Suppressor macrophage treated with lipopolysaccharide for 1 hour (primary cell): ENCODE results near the gene IGFBP2.
"Not testable (repeated sequence)": the region's sequence is repeated elsewhere in the genome, so short reads cannot be mapped to it uniquely, and the experiment has no call there.

Experiments
- DNase-seq, 3 donors: peaks; one replicate each; pipeline ENCODE4 v3.0.0-alpha.2; 2020 to 2022

Gene IGFBP2, protein sequence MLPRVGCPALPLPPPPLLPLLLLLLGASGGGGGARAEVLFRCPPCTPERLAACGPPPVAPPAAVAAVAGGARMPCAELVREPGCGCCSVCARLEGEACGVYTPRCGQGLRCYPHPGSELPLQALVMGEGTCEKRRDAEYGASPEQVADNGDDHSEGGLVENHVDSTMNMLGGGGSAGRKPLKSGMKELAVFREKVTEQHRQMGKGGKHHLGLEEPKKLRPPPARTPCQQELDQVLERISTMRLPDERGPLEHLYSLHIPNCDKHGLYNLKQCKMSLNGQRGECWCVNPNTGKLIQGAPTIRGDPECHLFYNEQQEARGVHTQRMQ

DNA sequence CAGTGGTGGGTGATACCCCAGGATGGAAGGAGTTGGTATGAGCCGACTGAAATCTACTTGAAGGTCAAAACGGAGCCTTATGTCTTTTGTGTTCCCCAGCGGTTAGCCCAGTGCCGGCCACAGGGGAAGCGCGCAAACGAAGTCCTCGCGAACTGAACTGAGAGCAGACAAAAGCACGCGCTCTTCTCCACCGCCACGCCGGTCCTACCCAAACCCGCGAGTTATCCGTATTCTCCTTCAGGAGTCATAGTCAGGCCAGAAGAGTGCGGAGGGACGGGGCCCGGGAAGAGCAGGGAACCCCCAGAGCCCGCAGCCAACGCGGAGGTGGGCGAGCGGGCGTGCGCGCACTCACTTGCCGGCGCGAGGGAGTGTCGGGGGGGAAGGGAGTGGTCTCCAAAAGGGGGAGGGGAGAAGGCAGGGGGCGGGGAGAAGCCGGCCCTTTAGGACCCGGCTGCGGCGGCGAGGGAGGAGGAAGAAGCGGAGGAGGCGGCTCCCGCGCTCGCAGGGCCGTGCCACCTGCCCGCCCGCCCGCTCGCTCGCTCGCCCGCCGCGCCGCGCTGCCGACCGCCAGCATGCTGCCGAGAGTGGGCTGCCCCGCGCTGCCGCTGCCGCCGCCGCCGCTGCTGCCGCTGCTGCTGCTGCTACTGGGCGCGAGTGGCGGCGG is at the start of gene IGFBP2:
Gene IGFBP2 (plus strand): TSS at position 469 of the 664 bp plus-strand sequence. CDS start 104 bp downstream, at position 573.
- peak; percentile 19 to 48 (median 34) for DNase-seq

DNA sequence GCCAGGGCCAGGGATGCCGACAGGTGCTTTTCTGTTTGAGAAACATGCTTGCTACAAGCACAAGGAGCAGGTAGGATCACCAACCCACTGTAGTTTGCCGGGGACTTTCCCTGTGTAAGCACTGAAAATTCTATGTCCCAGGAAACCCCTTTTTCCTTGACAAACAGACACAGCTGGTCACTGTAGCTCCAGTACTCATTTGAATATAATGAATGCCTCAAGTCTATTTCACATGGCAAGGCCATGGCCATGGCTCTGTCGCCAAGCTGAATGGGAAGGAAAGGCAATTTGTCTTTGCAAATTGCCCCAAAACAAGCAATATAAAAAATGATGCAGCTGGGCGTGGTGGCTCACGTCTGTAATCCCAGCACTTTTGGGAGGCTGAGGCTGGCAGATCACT is 49.6 kb upstream of the IGFBP2 start:
- no peak for DNase-seq

DNA sequence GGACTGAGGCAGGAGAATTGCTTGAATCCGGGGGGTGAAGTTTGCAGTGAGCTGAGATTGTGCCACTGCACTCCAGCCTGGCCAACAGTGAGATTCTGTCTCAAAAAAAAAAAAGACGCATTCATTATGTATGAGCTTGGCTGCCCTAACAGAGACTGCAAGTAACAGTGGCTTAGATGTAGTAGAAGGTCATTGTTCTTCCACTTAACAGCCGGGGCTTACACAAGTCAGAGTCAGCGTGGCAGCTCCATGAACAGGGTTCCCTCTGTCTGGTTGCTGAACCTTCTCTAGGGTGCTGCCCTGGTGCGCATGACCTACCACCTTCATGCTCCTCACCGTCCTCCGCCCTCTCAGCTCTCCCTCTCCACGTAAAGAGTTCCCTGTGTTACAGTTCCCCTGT is 49.1 kb upstream of the IGFBP2 start:
- DNase-seq = no peak

DNA sequence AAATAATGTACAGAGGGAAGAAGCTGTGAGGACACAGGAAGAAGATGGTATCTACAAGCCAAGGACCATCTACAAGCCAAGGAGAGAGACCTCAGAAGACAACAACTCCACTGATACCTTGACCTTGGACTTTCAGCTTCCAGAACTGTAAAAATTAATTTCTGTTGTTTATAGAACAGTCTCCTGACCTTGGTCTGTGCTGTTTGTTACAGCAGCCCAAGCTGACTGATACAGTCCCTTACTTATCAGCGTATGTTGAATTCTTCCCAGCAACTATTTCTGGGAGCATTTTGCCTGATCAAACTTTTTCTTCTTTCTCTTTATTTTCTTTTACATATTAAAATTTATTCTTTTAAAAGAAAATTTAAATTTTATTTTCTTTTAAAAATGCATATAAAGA is 47.8 kb upstream of the IGFBP2 start:
- no peak for DNase-seq

DNA sequence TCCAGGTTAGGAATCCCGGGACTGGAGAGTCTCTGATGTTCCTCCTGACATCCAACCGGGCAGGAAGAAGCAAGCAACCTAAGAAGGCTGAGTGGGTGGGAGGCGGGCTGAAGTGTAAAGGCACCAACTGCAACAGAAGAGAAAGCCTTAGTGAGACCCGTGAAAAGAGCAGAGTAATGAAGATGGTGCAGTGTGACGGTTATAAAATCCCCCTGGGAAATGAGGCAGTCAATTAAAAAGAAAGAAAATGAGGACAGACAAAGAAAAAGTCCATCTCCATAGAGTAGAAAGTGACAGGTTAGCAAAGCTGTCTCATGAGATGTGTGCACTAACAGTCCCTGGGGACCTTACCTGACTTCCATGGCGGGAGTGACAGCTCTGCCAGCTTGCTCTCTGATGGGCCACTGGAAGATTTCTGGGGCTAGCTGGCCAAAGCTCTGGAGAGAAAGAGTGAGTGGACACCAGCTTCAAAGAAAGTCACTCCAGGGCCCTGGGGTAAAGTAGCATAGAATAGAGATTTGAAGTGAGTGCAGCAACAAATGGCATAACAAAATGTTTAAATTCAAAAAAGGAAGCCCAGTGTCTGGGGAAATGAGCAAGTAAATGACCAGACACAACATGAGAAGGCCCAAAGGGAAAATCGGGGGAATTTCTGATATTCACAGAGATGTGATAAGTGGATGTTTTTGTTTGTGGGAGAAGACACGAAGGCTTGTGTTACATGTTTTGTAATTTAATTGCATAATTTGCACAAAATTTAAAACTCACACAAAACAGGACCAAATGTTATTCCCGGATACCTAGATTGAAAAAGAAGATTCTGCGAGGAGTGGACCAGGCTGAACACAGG is 44.1 kb upstream of the IGFBP2 start:
- DNase-seq = peak; percentile 45 to 69 (median 57)

DNA sequence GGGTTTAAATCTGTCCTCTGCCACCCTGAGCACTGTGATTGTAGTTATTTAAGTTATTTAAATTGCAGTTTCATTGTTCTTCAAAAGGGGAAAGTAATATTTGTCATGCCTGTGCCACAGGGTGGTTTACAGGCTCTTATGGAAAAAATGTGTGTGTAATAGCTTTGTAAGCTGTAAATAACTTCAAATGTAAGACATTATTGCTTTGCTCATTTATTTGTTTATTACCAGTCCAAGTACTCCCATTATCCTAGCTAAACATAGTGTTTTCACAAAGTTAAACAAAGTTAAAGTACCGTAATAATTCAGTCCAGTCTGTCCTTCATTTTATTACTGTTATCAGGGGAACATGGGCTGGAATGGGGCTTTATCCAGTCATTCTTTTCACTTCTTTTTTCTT is 43.4 kb upstream of the IGFBP2 start:
- peak in 1 of 3 donors; percentile 24 for DNase-seq

DNA sequence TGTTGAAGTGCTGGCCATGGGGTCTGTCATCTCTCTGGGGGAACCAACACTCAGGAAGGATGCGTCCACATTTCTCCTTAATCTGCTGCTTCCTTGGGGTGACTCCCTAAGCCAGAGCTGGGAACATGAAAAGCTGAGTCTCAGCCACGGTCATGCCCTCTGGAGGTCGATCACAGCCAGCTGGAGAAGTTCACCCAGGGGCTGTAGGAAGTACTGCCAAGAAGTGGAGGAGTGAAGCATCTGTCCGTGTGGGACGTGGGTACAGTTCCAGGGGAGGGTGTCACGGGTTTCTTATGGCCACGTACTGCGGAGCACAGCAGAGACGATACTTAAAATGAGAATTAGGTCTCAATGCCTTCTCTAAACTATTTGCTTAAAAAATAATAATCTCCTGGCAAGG is 42.4 kb upstream of the IGFBP2 start:
- DNase-seq = no peak

DNA sequence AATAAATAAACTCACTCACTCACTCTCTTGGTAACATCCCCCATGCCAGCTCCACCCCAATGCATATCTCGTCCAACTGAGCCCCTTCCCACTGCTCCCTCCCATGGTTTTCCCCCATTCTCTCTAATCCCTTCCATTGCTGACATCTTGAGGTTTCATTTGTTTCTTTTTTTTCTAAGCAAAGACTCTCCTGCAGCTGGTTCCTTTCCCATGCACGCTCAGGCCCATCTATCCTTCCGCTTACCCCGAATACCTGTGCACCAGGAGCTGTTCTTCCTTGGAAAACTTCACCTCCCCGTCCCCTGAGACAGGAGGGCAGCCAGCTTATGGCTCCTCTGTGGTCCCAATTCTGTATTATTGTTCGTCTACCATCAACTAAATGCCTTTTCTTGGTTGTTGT is 41.7 kb upstream of the IGFBP2 start:
- no peak for DNase-seq

DNA sequence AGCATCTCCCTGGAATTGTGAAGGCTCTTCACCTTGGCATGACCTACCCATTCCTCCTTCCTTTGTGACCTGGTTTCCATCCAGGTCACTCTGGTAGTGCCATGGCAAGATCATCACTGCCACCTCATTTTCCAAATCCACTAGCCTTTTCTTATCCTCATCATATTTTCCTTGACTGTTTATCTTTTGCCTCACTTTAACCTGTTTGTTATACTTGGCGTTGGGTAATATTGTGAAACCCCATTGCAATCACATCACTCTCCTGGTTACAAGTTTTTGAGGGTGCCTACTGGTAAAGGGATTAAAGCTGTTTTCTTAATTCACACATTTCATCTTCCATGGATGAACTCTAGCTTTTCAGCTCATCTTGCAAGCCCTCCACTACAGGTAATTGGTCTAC is 39.1 kb upstream of the IGFBP2 start:
- no peak for DNase-seq

DNA sequence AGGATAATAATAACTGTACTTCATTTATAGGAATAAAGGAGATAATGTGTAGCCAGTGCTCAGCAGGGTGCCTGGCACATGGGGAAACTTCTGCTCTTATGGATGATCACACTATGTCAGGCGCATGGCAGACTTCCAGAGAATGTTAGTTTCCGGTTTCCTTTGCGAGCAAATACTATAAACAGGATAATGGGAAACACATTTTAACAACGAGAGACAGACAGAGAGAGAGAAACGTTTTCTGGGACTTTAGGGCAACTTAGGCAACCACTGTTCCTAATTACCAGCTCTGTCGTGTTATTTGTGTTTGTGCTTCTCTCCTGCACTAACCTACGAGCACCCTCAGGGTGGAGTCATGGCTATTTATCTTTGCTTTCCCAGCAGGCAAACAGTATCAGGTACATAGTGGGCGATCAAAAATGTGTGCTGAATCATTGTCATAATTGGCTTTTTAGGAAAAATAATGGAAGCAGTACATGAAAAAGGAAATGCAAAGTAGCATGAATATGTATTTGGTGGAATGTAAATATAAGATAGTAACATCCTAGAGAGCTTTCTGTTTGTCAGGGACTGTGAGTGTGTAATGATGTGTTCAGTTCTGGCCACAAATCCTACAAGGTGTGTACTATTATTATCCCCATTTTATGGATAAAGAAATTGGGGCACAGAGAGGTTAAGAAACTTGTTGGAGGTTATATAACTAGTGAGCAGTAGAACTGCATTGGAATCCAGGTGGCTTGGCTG is 36.8 kb upstream of the IGFBP2 start:
- DNase-seq = no peak

DNA sequence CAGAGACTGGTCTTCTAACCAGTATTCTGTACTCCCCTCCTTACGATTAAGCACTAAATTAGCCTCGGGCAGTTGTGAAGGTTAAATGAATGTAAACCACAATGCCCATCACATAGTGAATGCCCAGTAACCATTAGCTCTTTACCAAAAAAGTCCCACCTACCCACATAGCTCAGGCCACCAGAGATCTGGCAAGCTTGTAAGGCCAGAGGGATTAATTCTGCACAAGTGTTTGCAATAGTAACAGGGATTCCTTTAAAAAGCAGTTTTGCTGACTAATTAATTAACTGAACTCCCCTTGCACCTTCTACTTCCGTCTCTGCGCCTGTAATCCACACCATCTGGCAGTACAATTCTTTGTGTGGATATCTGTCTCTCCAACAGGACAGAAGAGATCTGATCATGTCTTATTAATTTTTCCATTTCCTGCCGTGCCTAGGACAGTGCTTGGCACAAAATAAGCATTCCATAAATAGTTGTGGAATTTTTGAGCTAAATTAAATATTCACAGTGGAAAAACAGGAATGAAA is 36.2 kb upstream of the IGFBP2 start:
- DNase-seq = no peak

DNA sequence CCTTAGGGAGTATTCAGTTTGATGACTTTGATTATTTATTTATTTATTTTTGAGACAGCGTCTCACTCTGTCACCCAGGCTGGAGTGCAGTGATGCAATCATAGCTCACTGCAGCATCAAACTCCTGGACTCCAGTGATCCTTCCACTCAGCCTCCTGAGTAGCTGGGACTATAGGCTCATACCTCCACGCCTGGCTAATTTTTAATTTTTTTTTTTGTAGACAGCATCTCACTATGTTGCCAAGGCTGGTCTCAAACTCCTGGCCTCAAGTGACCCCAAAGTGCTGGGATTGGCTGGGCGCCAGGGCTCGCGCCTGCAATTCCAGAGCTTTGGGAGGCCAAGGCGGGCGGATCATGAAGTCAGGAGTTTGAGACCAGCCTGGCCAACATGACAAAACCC is 35.4 kb upstream of the IGFBP2 start:
- not testable (repeated sequence) for DNase-seq

DNA sequence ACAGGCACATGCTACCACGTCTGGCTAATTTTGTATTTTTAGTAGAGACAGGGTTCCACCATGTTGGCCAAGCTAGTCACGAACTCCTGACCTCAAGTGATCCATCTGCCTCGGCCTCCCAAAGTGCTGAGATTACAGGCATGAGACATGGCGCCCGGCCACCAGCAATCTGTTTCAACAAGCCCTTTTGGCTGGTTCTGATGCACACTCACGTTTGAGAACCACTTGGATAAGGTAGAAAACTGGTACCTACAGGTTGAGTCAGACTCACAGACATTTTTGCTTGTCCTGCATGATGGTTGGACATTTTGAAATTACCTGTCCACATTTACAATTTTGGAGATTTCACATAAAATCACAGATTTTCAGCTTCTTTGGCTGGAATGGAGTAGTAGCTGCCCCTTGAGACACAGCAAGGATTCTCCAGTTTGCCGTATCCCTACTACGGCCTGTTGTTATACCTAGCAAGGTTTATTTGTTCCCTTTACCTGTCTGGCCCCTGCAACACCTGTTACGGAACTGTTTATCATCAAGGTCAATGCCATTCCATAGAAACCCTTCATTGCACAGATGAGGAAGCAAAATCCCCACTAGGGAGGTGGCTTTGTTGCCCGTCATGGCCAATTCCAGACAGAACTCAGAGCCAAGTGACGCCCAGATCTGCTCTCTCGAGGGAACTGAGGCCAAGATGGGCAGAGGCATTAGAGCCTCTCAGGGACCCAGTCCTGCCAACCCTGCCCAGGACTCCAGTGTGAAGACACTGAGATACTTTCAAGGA is 31.4 kb upstream of the IGFBP2 start:
- DNase-seq = no peak

DNA sequence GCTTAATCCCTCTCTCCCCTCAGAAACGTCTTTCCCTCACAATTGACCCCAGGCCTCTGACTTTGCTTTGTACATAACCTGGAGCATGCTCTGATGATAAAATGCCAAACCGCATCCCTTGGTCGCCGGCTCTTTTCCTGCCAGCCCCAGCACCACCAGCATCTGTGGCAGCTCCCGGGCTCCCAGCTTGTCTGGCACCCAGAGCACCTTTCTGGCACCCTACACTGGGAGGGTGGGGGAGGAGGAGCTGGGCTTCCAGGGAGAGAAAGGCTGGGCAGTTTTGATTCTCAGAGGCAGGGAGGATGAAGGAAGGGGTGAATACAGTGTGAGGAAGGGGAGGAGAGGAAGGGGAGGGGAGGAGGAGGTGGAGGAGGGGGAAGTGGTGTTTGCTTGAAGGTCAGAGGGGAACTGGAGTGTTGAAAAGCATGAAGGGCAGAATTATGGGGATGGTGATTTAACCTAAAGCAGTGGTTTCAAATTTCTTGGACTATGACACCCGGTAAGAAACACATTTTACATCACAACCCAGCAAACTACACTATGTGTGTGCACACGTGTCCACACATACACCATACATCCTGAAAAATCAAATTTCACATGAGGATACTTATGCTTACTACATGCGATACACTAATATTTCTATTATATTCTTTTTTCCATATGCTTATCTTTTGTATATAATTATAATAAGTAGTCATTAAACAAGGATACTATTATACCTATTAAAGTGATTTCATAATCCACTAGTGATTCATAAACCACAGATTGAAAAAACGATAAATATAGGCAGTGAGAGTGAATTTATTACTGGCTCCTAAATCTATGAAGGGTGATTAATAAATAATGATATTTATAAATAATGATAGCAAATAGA is 30.0 kb upstream of the IGFBP2 start:
- no peak for DNase-seq

DNA sequence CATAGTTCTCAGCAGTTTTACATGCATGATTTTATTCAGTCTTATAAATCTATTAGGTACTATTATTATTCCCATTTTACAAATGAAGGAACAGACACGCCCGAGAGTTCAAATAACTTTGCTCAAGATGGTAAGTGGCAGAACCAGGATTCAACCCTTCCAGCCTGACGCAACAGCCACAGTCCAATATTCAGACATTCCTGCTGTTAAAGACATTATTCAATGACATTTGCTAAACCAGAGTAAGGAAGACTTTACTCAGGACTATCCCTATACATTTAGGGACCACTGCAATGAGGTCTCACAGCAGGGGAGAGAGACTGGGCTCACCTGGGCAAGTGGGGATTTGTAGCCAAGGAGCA is 29.4 kb upstream of the IGFBP2 start:
- no peak for DNase-seq

DNA sequence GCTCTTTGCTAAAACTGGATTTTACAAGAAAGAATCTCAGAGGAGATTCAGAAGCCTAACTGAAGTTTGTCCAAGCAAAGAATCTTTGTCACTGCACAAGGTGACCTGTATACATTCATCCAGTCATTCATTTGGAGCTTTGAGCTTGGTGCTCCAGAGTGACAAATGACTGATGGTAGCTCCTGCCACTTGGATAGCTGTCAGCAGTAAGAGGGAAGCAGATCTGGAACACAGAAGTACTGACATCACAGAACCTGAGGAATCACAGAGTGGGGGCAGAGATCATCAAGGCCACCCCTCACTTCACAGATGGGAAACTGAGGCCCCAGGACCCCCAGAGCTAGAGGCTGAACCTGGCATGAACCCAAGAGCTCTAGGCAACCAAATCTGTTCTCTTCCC is 28.8 kb upstream of the IGFBP2 start:
- DNase-seq = no peak

DNA sequence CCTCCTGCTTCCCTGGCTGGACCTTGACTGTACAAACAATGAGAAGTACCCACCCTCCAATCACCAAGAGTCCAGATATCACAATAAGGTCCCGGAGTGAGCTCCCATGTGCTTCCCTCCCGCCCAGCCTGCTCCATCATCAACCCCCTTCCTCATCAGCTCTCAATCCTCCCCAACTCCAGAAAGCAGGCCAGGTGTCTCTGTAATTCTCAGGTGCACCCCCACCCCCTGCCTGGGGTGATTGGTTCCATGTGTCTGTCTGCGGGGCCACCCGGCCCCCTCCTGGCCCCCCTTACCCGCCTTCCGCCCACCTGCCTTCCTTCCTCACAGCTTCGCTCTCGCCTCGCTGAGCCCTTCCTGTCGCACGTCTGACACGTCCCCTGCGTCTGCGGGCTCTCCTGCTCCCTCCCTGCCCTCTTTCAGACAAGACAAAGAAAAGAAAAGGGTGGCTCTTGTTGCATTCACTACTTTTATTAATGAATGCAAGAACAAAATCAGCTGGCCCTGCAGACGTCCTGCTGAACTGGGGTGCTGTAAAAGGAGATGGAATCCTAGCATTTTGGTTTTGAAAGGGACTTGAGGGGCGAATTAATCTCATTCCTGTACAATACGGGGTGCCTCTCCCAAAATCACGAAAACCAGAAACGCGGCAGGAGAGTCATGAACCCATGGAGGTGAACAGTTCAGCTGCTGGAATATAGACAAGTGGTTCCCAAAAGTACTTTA is 26.5 kb upstream of the IGFBP2 start:
- DNase-seq = no peak

DNA sequence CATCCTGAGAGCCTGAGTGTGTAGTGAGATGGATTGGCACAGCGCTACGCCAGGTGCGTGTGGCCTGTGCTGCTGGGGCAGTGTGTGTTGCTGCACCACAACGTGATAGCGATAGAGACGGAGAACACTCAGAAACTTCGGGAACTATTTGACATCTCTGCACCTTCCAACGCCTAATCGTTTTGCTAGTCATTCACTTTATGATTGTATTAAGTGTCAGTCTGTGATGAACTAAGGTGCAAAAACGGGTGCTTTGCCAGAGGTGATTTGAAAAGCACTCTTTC is 26.0 kb upstream of the IGFBP2 start:
- no peak for DNase-seq

DNA sequence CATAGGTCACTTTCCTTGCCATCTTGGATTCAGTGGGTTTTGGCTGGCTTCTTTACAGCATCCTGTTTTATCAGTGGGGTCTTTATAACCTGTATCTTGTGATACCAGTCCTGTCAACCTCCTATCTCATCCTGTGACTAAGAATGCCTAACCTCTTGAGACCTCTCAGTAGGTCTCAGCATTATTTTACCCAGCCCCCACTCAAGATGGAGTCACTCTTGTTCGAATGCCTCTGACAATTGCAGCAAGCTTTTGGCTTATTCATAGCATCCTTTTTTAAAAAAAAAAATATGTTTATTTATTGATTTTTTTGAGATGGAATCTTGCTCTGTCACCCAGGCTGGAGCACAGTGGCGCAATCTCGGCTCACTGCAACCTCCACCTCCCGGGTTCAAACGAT is 24.7 kb upstream of the IGFBP2 start:
- DNase-seq = no peak

DNA sequence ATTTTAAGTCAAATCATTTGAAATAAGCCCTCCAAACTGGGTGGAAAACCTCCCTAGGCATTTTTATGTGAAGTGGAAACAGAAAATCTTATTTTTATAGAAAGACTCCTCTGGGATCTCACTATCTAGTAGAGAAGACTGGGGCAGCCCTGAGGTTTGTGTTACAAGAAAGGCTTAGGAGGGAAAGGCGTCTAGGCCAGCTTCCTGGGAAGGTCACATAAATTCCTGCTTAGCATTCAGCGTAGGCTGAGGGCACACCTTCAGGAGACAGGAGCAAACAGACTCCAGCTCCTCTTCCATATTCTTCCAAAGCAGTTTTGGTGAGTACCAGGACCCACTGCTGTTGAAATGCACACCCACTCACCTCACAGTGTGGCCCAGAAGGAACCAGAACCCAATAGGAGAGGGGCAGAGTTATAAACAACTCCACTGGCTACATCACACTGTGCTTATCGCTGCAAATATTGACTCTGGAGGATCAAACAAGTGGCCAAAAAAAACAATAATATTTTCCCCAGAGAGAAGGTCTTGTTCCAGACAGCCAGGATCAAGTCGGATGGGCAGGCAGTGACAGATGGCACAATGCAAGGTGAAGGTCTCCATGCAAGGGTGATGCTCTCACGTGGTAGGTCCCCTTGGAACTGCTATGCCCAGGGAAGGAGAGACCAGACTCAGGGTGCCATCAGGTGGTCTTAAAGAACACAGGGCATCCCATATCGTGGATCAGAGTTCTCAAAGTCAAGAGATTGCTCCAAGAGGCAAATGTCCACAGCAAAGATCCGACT is 17.7 kb upstream of the IGFBP2 start:
- DNase-seq = no peak
